HG03342 (cell line): ENCODE measurements around the gene PAK2.
"Not testable (repeated sequence)": the region's sequence is repeated elsewhere in the genome, so short reads cannot be mapped to it uniquely, and the experiment has no call there.

Experiments used
- ATAC-seq: cut with Tn5 transposase; IDR thresholded peaks from one replicate; pipeline ENCODE4 v1.9.1; 2021; ENCODE audit warnings: mild to moderate bottlenecking, moderate library complexity; ENCODE audit not compliant: unreplicated experiment

The PAK2 gene

DNA sequence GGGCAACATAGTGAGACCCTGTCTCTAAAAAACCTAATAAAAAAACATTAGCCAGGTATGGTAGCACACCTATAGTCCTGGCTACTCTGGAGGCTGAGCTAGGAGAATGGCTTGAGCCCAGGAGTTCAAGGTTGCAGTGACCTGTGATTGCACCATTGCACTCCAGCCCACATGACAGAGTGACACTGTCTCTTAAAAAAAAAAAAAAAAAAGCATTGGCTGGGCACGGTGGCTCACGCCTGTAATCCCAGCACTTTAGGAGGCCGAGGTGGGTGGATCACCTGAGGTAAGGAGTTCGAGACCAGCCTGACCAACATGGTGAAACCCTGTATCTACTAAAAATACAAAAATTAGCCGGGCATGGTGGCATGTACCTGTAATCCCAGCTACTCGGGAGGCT, 99.7 kb downstream of the PAK2 start:
- not testable (repeated sequence) for ATAC-seq

DNA sequence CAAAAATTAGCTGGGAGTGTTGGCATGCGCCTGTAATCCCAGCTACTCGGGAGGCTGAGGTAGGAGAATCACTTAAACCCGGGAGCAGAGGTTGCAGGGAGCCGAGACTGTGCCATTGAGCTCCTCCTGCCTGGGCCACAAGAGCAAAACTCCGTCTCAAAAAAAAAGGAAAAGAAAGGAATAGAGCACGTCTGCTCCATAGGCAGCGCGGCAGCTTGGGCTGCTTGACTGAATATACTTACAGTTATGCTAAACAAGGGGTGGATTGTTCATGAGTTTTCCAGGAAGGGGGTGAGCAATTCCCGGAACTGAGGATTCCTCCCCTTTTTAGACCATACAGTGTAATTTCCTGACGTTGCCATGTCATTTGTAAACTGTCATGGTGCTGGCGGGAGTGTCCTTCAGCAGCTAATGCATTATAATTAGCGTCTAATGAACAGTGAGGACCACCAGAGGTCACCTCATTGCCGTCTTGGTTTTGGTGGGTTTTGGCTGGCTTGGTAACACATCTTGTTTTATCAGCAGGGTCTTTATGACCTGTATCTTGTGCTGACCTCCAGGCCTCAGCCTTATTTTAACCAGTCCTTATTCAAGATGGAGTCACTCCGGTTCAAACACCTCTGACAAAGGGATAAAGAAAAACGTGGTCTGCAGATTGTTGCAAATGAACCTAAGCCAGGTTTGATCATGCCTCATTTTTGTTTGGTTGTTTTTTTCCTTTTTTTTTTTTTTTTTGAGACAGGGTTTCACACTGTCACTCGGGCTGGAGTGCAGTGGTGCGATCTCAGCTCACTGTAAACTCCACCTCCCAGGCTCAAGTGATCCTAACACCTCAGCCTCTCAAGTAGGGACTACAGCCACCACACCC, 103.1 kb downstream of the PAK2 start:
- no peak for ATAC-seq

DNA sequence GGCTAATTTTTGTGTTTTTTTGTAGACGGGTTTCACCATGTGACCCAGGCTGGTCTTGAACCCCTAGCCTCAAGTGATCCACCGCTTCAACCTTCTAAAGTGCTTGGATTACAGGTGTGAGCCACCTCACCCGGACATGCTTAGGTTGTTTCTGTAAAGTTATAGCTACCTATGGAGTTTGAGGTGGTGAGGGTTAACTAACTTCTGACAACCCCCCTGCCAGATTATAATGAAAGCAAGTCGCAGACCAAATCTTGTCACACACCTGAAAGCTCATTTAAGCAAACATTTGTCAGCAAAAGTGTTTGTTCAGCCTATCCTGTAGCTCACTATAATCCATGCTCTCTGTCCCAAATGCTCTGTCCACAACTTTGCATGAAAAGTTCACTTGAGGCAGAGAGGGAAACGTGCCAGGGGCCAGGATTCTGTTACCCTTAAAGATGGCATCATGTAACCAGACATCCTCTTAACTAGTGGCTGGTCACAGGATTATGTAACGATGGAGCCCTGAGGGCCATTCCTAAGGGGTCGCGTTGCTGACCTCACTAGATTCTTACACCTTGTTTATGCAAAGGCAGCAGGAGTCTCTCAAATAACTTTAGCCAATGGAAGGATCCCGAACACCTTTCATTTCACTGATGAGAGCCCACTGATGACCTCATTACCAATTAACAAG, 103.9 kb downstream of the PAK2 start:
- ATAC-seq: no peak

DNA sequence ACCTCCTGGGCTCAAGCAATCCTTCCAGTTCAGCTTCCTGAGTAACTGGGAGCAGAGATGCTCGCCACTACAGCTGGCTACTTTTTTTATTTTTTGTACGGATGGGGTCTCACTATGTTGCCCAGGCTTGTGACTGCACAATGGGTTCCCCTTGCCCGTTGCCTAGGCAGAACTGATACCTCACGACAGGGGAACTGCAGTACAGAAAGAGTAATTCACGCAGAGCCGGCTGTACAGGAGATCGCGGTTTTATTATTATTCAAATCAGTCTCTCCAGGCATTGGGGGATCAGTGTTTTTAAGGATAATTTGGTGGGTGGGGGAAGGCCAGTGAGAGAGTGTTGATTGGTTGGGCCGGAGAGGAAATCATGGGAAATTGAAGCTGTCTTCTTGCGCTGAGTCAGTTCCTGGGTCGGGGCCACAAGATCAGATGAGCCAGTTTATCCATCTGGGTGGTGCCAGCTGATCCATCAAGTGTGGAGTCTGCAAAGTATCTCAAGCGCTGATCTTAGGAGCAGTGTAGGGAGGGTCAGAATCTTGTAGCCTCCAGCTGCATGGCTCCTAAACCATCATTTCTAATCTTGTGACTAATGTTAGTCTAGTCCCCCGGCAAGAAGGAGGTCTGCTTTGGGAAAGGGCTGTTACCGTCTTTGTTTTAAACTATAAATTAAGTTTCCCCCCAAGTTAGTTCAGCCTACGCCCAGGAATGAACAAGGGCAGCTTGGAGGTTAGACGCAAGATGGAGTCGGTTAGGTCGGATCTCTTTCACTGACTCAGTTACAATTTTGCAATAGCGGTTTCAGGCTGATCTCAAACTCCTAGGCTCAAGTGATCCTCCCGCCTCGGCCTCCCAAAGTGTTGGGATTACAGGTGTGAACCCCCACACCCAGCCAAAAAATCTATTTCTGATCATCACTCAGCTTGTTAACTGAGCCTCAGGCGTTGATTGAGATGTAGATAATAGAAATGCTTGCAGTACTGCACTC, 104.9 kb downstream of the PAK2 start:
- not testable (repeated sequence) for ATAC-seq

DNA sequence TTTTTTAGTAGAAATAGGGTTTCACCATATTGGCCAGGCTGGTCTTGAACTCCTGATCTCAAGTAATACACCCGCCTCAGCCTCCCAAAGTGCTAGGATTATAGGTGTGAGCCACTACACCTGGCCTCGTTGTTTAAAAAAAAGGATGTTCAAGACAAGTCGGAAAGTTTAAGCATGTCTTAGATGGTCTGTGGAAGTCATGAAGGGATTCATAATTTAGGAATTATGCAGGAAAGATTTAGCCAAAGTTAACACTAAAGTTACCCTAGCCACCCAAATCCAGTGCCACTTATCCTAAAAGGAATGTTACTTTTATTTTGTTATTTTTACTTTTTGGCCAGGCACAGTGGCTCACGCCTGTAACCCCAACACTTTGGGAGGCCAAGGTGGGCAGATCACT, 108.7 kb downstream of the PAK2 start:
- ATAC-seq: not testable (repeated sequence)

DNA sequence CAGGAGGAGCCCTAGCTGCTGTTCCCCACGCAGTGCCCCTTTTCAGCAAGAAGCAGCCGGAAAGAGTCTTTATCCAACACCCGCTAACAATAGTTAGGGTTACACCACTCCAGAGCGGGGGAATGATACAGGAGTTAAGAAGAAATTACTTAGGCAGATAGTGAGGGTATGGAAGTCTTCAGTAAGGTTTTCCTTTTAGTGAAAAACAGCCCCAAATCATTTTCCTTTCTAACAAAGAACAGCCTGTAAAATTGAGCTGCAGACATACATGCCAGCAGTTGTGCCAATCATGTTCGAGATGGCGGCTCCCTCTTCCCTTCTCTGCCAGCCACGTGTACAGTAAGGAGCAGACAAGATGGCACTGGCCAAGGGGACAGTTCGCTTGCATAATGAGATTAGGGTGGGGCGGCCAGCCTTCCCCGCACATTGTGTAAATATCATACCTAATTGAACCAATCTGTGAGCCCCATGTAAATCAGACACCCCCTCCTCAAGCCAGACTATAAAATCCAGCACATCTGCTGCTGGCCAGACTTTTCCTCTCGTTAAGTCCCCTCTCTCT, 109.6 kb downstream of the PAK2 start:
- no peak for ATAC-seq

DNA sequence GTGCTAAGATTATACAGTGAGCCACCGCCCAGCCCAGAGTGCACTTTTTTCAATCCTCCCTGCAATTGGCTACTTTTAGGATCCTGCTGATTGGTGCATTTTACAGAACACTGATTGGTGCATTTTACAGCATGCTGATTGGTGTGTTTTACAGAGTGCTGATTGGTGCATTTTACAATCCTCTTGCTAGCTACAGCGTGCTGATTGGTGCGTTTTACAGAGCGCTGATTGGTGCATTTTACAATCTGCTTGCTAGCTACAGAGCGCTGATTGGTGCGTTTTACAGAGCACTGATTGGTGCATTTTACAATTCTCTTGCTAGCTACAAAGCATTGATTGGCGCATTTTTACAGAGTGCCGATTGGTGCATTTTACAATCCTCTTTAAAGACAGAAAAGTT, 123.3 kb downstream of the PAK2 start:
- not testable (repeated sequence) for ATAC-seq

DNA sequence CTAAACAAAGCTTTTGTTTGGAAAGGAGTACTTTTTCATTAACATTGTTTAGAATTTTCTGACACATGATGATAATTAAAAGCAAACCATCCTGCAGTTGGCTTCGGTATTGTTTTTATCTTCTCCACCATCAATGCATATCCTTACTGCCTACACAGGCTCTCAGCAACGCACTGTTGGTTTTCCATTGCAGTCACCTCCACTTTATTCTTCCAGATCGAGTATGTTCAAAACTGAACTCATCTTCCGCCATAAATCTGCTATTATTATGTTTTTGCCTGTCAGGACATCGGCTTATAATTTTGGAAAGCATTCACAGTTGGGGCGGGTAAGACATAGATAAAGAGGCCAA, 127.5 kb downstream of the PAK2 start:
- no peak for ATAC-seq

DNA sequence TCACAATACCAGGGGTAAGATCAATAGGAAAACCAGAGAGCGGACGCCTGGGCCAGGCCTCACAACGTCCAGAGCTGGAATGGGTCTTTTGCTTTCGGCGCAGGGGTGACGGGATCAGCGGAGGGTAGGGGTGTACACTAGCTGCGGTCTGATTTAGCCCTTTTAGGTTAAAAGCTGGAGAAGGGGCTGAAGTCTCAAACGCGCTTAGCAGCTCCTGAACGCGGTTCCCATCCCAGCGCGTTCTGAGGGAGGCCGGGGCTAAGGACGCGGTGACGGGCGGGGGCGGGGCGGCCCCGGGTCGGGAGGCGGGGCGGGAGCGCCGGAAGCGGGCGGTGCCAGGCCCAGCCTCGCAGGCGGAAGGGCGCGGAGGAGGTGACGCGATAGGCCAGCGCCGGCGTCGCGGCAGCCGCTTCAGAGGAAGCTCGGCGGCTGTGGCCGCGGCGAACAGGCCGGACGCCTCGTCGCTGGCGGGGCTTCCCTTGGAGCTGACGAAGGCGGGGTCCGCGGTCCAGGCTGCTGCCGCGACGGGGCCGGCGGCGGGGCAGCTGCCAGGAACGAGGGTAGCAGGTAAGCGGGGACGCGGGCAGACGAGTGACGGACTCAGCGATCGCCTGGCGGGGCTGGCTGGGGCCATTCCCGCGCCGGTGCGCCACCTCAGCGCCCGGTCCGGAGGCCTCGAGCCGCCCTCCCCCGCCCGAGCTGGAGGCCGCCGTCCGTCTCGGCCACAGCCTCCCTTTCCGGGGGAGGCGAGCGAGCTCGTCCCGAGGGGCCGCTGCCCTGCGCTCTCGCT, 128.0 kb downstream of the PAK2 start, which contains the start of gene SENP5:
SENP5 (plus strand) TSS at position 414 of the 790 bp plus-strand sequence. CDS start 17,262 bp downstream, outside the sequence.
- ATAC-seq: peak; percentile 92

DNA sequence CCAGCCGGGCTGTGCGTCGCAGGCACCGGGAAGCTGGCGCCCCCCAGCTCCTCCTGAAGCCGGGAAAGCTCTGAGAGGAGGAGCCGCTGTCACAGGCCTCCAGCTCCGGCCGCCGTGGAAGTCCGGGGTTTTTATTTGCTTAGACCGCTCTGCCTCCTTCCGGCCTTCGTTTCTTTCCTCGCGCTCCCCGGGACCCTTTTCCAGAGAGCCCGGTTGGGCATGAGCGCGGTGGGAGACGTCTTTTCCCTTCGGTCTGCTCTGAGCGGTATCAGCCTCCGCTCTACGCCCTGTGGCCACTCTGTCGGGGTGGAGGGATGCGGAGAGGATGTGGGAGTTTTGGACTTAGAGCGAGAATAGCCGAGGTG, 128.6 kb downstream of the PAK2 start:
- ATAC-seq: peak; percentile 26

DNA sequence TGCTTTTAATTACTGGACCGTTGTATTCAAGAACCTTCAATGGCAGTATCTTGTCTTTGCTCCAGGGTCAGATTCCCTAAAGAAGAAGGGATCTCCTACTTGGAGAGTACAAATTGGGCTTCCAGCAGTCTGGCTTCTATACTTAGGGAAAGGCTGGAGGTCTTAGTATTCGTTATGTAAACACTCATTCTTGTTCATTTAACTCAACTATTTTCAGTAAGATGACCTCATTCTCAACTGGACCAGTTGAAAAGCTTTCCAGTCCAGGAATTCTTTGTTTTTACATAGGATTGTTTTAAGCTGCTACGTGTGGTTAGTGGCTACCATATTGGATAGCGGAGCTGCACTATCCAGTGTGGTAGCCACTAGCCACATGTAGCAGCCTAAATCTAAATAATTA, 132.7 kb downstream of the PAK2 start:
- no peak for ATAC-seq

DNA sequence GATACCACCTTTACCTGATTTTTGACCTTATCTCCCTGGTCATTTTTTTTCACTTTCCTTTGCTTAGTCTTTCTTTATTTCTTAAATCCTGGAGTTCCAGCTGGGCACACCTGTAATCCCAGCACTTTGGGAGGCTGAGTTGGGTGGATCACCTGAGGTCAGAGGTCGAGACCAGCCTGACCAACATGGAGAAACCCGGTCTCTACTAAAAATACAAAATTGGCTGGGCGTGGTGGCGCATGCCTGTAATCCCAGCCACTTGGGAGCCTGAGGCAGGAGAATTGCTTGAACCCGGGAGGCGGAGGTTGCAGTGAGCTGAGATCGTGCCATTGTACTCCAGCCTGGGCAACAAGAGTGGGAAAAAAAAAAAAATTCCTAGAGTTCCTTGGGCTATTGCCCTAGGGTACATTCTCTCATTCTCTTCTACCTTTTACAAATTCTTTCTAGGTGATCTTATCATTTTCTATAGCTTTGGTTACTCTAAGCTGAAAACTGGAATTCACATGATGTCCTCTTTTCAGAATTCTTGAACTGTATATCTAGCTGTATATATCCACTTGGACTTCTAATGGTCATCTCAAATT, 134.9 kb downstream of the PAK2 start:
- not testable (repeated sequence) for ATAC-seq

DNA sequence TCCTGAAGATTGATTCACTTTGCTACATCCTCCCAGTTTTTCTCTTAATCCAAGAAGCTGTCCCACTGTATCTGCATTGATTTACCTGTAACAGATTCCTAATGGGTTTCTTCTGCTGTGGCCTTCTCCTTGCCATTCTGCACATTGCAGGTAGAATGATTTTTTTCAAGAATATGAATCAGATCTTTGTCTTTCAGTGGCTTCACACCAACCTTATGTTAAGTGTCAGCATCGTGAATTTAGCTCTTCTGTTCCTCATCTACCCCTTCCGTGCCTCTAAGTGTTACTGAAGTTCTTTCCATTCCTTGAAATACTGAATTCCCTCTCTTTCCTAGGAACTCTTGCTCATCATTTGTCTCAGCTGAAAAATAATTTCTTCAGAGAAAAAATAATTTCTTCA, 135.6 kb downstream of the PAK2 start:
- no peak for ATAC-seq
